ENCODE data around the gene PLD3. TPM values are rescaled to one million over a fixed set of nuclear protein-coding genes. Genes with fewer than 3 reads are reported as not detected.

The PLD3 gene
- total and polyA plus RNA-seq, 2 donors (not counting 3 experiments of a cell fraction or from before 2014, with no cell fraction given): 166 to 479 TPM

DNA sequence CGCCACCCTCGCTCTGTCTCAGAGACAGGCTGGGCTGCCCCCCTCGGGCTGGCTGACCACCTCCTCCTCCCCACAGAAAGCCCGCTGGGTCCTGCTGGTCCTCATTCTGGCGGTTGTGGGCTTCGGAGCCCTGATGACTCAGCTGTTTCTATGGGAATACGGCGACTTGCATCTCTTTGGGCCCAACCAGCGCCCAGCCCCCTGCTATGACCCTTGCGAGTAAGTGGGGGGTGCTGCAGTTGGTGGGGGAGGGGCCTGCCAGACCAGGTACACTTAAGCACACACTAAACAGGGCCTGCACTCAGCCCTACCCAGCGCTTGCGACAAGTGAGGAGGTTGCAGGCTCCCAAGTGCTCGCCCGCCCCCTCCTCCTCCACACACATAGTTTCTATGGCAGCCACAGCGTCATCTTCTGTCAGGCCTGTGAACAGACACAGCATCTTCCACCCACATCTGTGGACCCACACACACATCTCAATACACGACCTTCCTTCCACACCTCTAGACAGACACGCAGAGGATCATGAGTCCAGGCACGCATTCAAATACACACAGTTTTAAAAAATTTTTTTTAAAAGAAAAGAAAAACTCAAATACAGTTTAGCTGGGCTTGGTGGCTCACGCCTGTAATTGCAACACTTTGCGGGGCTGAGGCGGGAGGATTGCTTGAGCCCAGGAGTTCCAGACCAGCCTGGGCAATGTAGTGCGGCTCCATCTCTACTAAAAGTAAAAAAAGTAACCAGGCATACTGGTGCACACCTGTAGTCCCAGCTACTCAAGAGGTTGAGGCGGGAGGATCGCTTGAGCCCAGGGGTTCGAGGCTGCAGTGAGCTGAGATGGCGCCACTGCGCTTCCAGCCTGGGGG is 18.4 kb downstream of the PLD3 start:
- ChIA-PET CTCF (no interaction called here), POLR2A (no interaction called here)
- no peak for TF ChIP-seq EZH2 (IDR thresholded peaks at IDR 0.05; ENCODE audit: borderline replicate concordance, low read depth, low read length, severe bottlenecking)
- TF ChIP-seq POLR2AphosphoS5 (IDR thresholded peaks at IDR 0.05; ENCODE audit: insufficient read depth, low read depth, low read length): no peak
- TF ChIP-seq, protein P1, sequence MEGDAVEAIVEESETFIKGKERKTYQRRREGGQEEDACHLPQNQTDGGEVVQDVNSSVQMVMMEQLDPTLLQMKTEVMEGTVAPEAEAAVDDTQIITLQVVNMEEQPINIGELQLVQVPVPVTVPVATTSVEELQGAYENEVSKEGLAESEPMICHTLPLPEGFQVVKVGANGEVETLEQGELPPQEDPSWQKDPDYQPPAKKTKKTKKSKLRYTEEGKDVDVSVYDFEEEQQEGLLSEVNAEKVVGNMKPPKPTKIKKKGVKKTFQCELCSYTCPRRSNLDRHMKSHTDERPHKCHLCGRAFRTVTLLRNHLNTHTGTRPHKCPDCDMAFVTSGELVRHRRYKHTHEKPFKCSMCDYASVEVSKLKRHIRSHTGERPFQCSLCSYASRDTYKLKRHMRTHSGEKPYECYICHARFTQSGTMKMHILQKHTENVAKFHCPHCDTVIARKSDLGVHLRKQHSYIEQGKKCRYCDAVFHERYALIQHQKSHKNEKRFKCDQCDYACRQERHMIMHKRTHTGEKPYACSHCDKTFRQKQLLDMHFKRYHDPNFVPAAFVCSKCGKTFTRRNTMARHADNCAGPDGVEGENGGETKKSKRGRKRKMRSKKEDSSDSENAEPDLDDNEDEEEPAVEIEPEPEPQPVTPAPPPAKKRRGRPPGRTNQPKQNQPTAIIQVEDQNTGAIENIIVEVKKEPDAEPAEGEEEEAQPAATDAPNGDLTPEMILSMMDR (IDR thresholded peaks at IDR 0.05; ENCODE audit: extremely low read depth in 1 of 2, insufficient read depth in 1 of 2, low read depth in 1 of 2, low read length in 2 of 2): no peak
- TF ChIP-seq FOS (IDR thresholded peaks at IDR 0.05; ENCODE audit: borderline replicate concordance, insufficient read depth, low read length): no peak
- TF ChIP-seq, protein P2, sequence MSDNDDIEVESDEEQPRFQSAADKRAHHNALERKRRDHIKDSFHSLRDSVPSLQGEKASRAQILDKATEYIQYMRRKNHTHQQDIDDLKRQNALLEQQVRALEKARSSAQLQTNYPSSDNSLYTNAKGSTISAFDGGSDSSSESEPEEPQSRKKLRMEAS (IDR thresholded peaks at IDR 0.05; ENCODE audit: insufficient read depth, insufficient read length): no peak
- no peak for TF ChIP-seq POLR2A (IDR thresholded peaks at IDR 0.05; ENCODE audit: low read depth, low read length)
- no peak for TF ChIP-seq GATA2 (IDR thresholded peaks at IDR 0.05; ENCODE audit: insufficient read depth, insufficient read length, low read depth, low read length)
- TF ChIP-seq JUN (IDR thresholded peaks at IDR 0.05; ENCODE audit: borderline replicate concordance, insufficient read depth, insufficient read length, low read depth): no peak
- no peak for TF ChIP-seq MYC (IDR thresholded peaks at IDR 0.05; ENCODE audit: low read depth, low read length)
- Histone ChIP-seq H3K9ac (replicated peaks; ENCODE audit: extremely low read depth, insufficient read depth, low read length) (no peak overlapping the region), H3K27ac (ENCODE audit: insufficient read depth, low read depth, low read length) (no peak overlapping the region), H2AFZ (ENCODE audit: low read depth, low read length) (no peak overlapping the region), H4K20me1 (replicated peaks; ENCODE audit: control insufficient read depth, extremely low read depth, insufficient read depth, low read length) (no peaks in the 10 kb centered on the region), H3K9me3 (replicated peaks; ENCODE audit: control insufficient read depth, insufficient read depth, low read length) (no peaks in the 10 kb centered on the region), H3K4me1 (ENCODE audit: control insufficient read depth, extremely low read depth, insufficient read depth, low read length) (peaks cover 3% of the 10 kb centered on the region), H3K4me3 (replicated peaks in 1 of 3; ENCODE audit: insufficient read depth in 1 of 3, low read depth in 1 of 3, low read length in 3 of 3) (no peak overlapping the region), H3K79me2 (ENCODE audit: control insufficient read depth, insufficient read depth, low read length) (no peaks in the 10 kb centered on the region), H3K9me1 (replicated peaks; ENCODE audit: control insufficient read depth, extremely low read depth, insufficient read depth, low read length) (no peaks in the 10 kb centered on the region), H3K4me2 (ENCODE audit: insufficient read depth, low read length) (no peak overlapping the region), H3K27me3 (ENCODE audit: control insufficient read depth in 2 of 2, insufficient read depth in 2 of 2, low read length in 2 of 2) (no peaks in the 10 kb centered on the region), H3K36me3 (ENCODE audit: control insufficient read depth in 2 of 2, extremely low read depth in 1 of 2, insufficient read depth in 2 of 2, low read length in 2 of 2) (peaks cover 0 to 9% of the 10 kb centered on the region in 2 experiments)
- DNase-seq (ENCODE audit: low read depth, low spot score): no peak
- FAIRE-seq: no peak
- dilution Hi-C loops (cut with MboI; ENCODE audit: extremely low pct_ligation_motif_present, low sequenced_read_pairs): no loop called here
- BruUV-seq (replicated peaks): no TSS peak
- intact Hi-C loops (cut with micrococcal nuclease): loop anchor here (5.0 kb wide), 1 partner anchor 35 kb away; no protein-coding TSS in a partner anchor

All from endothelial cell of umbilical vein (primary cell).